ENCODE data around the gene VWA3A.

GRCh38 chr16:22089910-22090309 is 2.4 kb upstream of the VWA3A start:
- TF ChIP-seq CTCF (IDR thresholded peaks at IDR 0.05; ENCODE audit: borderline replicate concordance, extremely low read depth, low read length, poor library complexity, severe bottlenecking), result no peak
- TF ChIP-seq EZH2 (IDR thresholded peaks at IDR 0.05; ENCODE audit: borderline replicate concordance, low read depth, low read length, severe bottlenecking), result no peak

Measured in DND-41 (cell line).